Activated B cell treated with CpG ODN at 0.5 μM for 24 hours (primary cell): ENCODE results near the gene CERS6. TPM values are rescaled to one million over a fixed set of nuclear protein-coding genes. Genes with fewer than 3 reads are reported as not detected.

Source experiments
- ATAC-seq: fragments of 200-7000 bp; cut with Tn5 transposase; one replicate; pipeline ENCODE4 v1.10.0; 2021; ENCODE audit warnings: low read depth, mild to moderate bottlenecking, moderate library complexity
- CTCF ChIA-PET: fragments of 350-600 bp; sonication (Branson Sonifier 250); formaldehyde crosslinking; loops from one replicate; lab custom pipeline; 2021; ENCODE audit warnings: antibody characterized with exemption; lab: Charles Lee
- POLR2A ChIA-PET: fragments of 350-600 bp; sonication (Branson Sonifier 250); formaldehyde crosslinking; loops from one replicate; lab custom pipeline; 2021; ENCODE audit warnings: antibody characterized with exemption; lab: Charles Lee
- DNase-seq: peaks from one replicate; pipeline ENCODE4 v3.0.0; 2022
- H3K27ac Mint-ChIP-seq: one replicate; pipeline ENCODE4 v1.8.0; 2020; ENCODE audit warnings: mixed read lengths
- H3K27me3 Mint-ChIP-seq: one replicate; pipeline ENCODE4 v1.8.0; 2021; ENCODE audit warnings: mixed read lengths
- H3K36me3 Mint-ChIP-seq: one replicate; pipeline ENCODE4 v1.8.0; 2021; ENCODE audit warnings: low read depth, mixed read lengths
- H3K4me1 Mint-ChIP-seq: one replicate; pipeline ENCODE4 v1.8.0; 2021; ENCODE audit warnings: mixed read lengths
- H3K4me3 Mint-ChIP-seq: one replicate; pipeline ENCODE4 v1.8.0; 2020; ENCODE audit warnings: mild to moderate bottlenecking, mixed read lengths
- H3K9me3 Mint-ChIP-seq: one replicate; pipeline ENCODE4 v1.8.0; 2020; ENCODE audit warnings: mixed read lengths
- intact Hi-C: fragments of 100-400 bp; cut with micrococcal nuclease; formaldehyde crosslinking; loops from one replicate; pipeline ENCODE4 v1.15.1; 2024
- total RNA-seq: library from RNA; stranded (reverse); gene quantifications from 2 replicates; pipeline ENCODE4 v1.2.3, GENCODE V29; 2022
- TF ChIP-seq, protein P1 (sequence below): fragments of 200-600 bp; IDR thresholded peaks from one replicate; pipeline ENCODE4 v1.8.0; 2022; ENCODE audit warnings: antibody characterized with exemption, mild to moderate bottlenecking

The CERS6 gene
- total RNA-seq, 1 donor from 2014 or later = 5.3 TPM

GRCh38 chr2:168798888-168799410 is 342.9 kb downstream of the CERS6 start:
- H3K27ac Mint-ChIP-seq = no peak overlapping the region
- no peaks in the 10 kb centered on the region for H3K4me1 Mint-ChIP-seq
- TF ChIP-seq, protein P1, sequence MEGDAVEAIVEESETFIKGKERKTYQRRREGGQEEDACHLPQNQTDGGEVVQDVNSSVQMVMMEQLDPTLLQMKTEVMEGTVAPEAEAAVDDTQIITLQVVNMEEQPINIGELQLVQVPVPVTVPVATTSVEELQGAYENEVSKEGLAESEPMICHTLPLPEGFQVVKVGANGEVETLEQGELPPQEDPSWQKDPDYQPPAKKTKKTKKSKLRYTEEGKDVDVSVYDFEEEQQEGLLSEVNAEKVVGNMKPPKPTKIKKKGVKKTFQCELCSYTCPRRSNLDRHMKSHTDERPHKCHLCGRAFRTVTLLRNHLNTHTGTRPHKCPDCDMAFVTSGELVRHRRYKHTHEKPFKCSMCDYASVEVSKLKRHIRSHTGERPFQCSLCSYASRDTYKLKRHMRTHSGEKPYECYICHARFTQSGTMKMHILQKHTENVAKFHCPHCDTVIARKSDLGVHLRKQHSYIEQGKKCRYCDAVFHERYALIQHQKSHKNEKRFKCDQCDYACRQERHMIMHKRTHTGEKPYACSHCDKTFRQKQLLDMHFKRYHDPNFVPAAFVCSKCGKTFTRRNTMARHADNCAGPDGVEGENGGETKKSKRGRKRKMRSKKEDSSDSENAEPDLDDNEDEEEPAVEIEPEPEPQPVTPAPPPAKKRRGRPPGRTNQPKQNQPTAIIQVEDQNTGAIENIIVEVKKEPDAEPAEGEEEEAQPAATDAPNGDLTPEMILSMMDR = no peak
- no peak for ATAC-seq
- intact Hi-C loops = no loop called here
- ChIA-PET POLR2A (no interaction called here), CTCF (no interaction called here)
- H3K27me3 Mint-ChIP-seq = no peaks in the 10 kb centered on the region
- DNase-seq = no peak
- H3K4me3 Mint-ChIP-seq = no peak overlapping the region
- no peaks in the 10 kb centered on the region for H3K36me3 Mint-ChIP-seq
- no peaks in the 10 kb centered on the region for H3K9me3 Mint-ChIP-seq

DNA sequence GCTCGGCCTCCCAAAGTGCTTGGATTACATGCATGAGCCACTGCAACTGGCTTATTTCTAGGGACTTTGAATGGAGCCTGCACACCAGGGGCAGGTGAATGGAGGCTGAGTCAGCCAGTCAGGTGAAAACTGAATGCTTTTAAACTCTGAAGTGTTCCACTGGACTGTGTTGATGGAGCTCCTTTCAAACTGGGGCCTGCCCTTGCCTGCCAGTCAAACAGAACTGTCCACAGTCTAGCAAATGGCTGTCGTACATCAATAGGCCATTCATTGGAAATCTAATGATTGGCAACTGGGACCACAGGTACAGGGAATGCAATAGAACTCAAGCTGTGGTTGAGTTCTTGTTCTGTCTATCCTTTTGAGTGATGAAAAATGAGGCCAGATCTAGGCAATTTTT is 345.4 kb downstream of the CERS6 start:
- ATAC-seq = no peak
- no peak overlapping the region for H3K4me3 Mint-ChIP-seq
- H3K4me1 Mint-ChIP-seq = no peaks in the 10 kb centered on the region
- H3K27ac Mint-ChIP-seq = no peak overlapping the region
- DNase-seq = no peak
- TF ChIP-seq, protein P1 = no peak
- intact Hi-C loops = no loop called here
- ChIA-PET CTCF (no interaction called here), POLR2A (no interaction called here)
- H3K27me3 Mint-ChIP-seq = no peaks in the 10 kb centered on the region
- no peaks in the 10 kb centered on the region for H3K9me3 Mint-ChIP-seq
- H3K36me3 Mint-ChIP-seq = no peaks in the 10 kb centered on the region

DNA sequence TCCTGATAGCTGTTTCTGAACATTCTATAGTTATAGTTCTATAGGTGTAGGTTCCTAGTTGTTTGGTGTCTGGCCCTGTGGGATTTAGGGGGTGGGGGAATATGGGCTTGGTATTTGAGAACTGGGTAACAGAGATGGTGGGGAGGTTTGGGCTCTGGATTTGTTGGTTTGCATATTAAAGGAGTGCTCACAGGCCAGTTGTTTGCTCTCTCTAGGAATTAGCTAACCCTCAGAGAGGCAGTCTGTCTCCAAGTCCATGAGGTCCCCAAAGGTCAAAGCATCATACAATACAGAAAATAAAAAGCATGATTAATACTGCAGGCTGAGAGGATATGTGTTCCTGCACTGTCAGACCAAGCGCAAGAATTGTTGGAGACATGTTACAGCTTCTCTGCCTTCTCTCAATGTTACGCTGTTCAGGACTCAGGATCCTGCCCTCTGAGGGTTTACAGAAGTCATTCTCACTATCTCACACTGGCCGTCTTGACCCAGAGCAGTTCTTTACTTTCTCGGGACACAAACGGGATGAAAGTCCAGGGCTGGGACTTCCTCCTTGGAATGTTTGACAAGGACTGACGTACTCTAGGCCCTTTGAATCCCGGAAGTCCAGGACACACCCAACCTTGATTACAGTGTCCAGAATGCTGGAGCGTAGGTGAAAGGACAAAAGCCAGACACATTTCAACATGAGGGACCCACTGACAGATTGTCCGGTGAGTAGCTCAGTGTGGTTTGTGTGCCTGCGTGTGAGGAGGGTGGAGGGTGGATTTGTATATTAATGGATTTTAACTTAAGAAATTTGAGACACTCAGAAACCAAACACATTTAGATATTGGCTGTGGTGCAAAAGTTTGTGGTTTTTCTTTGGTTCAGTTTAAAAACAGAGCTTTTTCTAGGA is 346.1 kb downstream of the CERS6 start, which contains the start of gene NOSTRIN:
Gene NOSTRIN (plus strand): TSS at position 677 of the 898 bp plus-strand sequence. CDS start 10 bp downstream, at position 687.
- ChIA-PET POLR2A (no interaction called here), CTCF (no interaction called here)
- H3K9me3 Mint-ChIP-seq = no peaks in the 10 kb centered on the region
- no peaks in the 10 kb centered on the region for H3K27me3 Mint-ChIP-seq
- no peak for DNase-seq
- H3K27ac Mint-ChIP-seq = no peak within 1 kb of the TSS
- intact Hi-C loops = no loop called here
- H3K4me3 Mint-ChIP-seq = no peak within 1 kb of the TSS
- no peak for ATAC-seq
- no peaks in the 10 kb centered on the region for H3K36me3 Mint-ChIP-seq
- H3K4me1 Mint-ChIP-seq = no peaks in the 10 kb centered on the region
- TF ChIP-seq, protein P1 = no peak

DNA sequence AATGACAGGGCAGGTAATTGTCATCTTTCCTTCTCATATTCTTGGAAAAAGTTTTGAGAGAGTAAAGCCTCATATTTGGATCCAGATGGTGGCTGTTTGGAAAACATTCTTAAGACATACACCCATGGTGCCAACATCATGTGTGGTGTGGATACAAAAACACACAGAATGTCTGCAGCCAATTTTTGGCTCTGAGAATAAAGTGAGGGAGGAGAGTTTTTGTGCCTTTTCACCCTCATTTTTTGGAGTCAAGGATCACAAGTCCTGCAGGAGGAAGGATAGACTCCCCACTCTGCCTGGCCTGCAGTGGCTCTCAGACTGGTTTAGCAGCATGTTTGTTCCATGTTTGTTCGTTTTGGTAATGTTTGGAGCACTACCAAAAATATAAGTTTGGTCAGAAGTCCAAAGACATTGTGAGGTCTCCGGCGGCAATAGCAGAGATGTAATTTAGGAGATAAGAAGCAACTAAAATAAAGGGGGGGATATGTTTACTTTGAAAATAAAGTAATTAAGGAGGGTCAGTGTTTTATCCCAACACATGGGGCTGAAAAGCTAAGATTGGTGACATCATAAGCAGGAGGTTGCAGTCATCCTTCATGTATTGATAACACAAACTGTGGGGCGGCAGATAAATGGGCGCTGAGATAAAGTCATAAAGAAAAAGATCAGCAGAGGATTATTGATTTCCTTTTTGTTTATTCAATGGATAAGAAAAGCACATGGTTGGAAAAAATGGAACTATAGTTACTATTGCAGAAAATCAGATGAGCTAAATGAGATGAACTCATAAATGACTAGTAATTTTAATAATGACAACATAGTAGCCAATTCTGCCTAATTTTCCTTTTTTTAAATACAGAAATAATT is 347.0 kb downstream of the CERS6 start:
- POLR2A ChIA-PET = no interaction called here
- Mint-ChIP-seq H3K36me3 (no peaks in the 10 kb centered on the region), H3K4me3 (no peak overlapping the region), H3K27ac (no peak overlapping the region), H3K9me3 (no peaks in the 10 kb centered on the region), H3K27me3 (no peaks in the 10 kb centered on the region), H3K4me1 (no peaks in the 10 kb centered on the region)
- TF ChIP-seq, protein P1 = no peak
- DNase-seq (no peak), ATAC-seq (no peak)
- intact Hi-C loops = no loop called here
- CTCF ChIA-PET = no interaction called here

GRCh38 chr2:168804214-168804613 is 348.1 kb downstream of the CERS6 start:
- no peak overlapping the region for H3K4me3 Mint-ChIP-seq
- DNase-seq (no peak), ATAC-seq (no peak)
- intact Hi-C loops = no loop called here
- TF ChIP-seq, protein P1 = no peak
- POLR2A ChIA-PET = no interaction called here
- no peaks in the 10 kb centered on the region for H3K27me3 Mint-ChIP-seq
- H3K4me1 Mint-ChIP-seq = no peaks in the 10 kb centered on the region
- no peaks in the 10 kb centered on the region for H3K36me3 Mint-ChIP-seq
- no peaks in the 10 kb centered on the region for H3K9me3 Mint-ChIP-seq
- H3K27ac Mint-ChIP-seq = no peak overlapping the region
- CTCF ChIA-PET = no interaction called here
